NCI-H460 (cell line): Measurements from ENCODE around the gene UGT1A5. TPM values are rescaled to one million over a fixed set of nuclear protein-coding genes. Genes with fewer than 3 reads are reported as not detected.

Experiments used
- DNase-seq: peaks from one replicate; pipeline ENCODE4 v3.0.0-alpha.2; 2016; ENCODE audit warnings: low read depth; ENCODE audit errors: extremely low read depth
- total RNA-seq: library from RNA; depleted of rRNA; stranded (reverse); fragments of >200 nt; shearing (Covaris generic); gene quantifications from 2 replicates; pipeline ENCODE4 v1.2.3, GENCODE V29; 2014

UGT1A5 gene
- total RNA-seq, 1 experiment from 2014 or later, result not detected

GRCh38 chr2:233803994-233804393 is 91.3 kb downstream of the UGT1A5 start:
- DNase-seq, result no peak

GRCh38 chr2:233807215-233807865 is 94.6 kb downstream of the UGT1A5 start:
- DNase-seq, result no peak

- no peak for DNase-seq
Observed at GRCh38 chr2:233807966-233808935, 95.5 kb downstream of the UGT1A5 start.

GRCh38 chr2:233810385-233810784 is 97.7 kb downstream of the UGT1A5 start:
- no peak for DNase-seq

GRCh38 chr2:233811087-233811486 is 98.4 kb downstream of the UGT1A5 start:
- no peak for DNase-seq

GRCh38 chr2:233811732-233812131 is 99.0 kb downstream of the UGT1A5 start:
- no peak for DNase-seq

GRCh38 chr2:233813236-233814055 is 100.7 kb downstream of the UGT1A5 start:
- DNase-seq, result no peak

GRCh38 chr2:233814056-233814835 is 101.5 kb downstream of the UGT1A5 start:
- DNase-seq, result no peak

- no peak for DNase-seq
Observed at GRCh38 chr2:233815861-233816260, 103.2 kb downstream of the UGT1A5 start.

GRCh38 chr2:233816334-233816733 is 103.6 kb downstream of the UGT1A5 start:
- DNase-seq, result no peak

- no peak for DNase-seq
Observed at GRCh38 chr2:233816771-233817170, 104.1 kb downstream of the UGT1A5 start.

- no peak for DNase-seq
Observed at GRCh38 chr2:233817361-233817911, 104.7 kb downstream of the UGT1A5 start.

- DNase-seq, result no peak
Observed at GRCh38 chr2:233817995-233818638, 105.4 kb downstream of the UGT1A5 start.

GRCh38 chr2:233818639-233819621 is 106.2 kb downstream of the UGT1A5 start:
- DNase-seq, result no peak

- no peak for DNase-seq
Observed at GRCh38 chr2:233819884-233820773, 107.4 kb downstream of the UGT1A5 start.

- no peak for DNase-seq
Observed at GRCh38 chr2:233820774-233821105, 108.0 kb downstream of the UGT1A5 start.

- DNase-seq, result no peak
Observed at GRCh38 chr2:233821196-233821595, 108.5 kb downstream of the UGT1A5 start.
